ENCODE results near the gene TRAPPC5.

The TRAPPC5 gene

DNA sequence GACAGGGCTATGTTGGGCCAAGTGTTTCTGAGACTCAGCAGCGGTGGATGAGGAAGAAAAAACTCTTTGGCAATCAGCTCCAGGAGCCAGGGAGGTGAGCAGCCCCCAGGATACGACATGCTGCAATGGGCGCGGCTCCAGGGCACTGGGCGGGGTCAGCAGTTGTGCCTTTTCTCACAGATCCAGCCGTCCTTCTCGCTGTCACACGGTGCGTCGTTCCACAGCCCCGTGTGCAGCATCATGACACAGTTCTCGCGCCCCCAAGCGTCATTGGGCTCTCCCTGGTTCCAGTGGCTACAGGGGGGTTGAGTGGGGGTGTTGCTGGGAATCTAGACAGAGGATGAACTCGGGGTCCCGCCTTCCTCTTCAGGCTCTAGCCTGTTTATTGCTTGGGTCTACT, 48.6 kb downstream of the TRAPPC5 start:
- DNase-seq (ENCODE audit: extremely low spot score, insufficient read length, low read depth) = no peak
- FAIRE-seq = no peak

DNA sequence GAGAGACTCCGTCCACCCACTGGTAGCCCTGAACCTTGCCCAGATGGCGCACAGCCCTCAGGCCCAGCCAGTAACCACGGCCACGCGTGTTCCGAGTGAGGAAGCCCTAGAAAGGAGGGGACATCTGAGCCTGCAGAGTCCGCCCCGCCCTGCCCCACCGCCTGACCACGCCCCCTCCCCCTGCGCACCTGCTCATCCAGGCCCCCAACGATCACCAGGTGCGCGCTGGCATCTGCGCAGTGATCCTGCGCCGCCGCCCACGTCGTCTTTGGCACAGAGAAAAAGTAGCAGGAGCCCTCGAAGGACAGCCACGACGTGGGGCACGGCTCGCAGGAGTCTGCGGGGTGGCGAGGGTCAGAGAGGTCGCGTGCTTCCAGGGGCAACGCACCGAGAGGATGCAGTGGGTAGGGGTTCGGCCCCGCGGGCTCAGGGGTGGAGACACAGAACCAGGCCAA, 49.2 kb downstream of the TRAPPC5 start:
- DNase-seq (ENCODE audit: extremely low spot score, insufficient read length, low read depth) (no peak), FAIRE-seq (no peak)

DNA sequence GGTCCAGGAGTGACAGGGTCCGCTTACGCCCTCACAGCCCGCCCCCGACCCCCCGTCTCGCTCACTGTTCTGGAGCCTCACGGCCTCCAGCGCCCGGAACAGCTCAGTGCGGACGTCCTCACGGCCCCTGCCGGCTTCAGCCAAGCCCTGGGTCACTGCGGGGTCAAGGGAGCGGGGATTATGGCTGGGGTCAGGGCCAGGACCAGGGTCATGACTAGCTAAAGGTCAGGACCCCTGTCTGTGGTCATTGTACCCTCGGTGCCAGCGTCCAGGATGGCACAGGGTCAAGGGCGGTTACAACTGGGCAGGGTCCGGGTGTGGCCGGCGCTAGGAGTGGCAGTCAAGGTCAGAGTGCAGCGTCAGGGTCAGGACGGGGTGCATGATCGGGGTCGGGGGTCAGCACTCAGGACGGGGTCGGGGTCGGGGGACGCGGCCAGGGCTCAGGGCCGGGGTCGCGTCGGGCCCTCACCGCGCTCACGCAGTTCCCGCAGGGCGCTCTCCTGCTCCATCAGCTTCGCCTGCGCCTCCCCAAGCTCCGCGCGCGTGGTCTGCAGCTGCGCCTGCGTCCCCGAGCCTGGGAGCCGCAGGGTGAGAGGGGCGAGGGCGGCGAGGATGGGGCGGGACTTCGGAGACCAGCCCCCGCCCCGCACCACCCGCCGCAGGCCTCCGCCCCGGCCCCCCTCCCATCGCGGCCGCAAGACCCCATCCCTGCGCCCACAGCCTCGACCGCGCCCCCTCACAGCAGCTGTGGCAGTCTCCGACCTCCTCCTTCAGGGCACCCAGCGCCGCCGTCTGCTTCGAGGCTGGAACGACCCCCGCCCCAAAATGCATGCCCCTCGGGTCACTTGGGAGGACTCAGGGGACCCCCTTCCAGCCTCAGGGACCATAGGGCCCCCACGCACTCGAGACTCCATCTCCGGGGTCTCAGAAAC, 49.9 kb downstream of the TRAPPC5 start:
- FAIRE-seq (no peak), DNase-seq (ENCODE audit: extremely low spot score, insufficient read length, low read depth) (no peak)

DNA sequence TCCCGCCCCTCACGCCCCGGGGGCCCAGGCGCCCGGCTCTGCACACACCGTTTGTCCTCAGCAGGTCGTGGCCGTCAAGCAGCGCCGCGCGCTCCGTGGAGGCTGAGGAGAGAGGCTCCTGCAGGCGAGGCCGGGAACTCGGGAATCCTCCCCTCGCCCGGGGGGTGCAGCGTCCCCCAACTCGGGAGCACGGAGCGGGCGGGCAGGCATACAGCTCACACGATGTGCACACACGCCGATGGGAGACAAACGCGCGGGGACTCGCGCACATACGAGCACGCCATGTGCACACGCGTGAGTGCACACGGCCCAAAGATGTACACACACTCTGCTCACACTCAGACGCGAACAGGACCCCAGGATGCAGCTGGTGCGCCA, 50.6 kb downstream of the TRAPPC5 start:
- FAIRE-seq = no peak
- no peak for DNase-seq (ENCODE audit: extremely low spot score, insufficient read length, low read depth)

DNA sequence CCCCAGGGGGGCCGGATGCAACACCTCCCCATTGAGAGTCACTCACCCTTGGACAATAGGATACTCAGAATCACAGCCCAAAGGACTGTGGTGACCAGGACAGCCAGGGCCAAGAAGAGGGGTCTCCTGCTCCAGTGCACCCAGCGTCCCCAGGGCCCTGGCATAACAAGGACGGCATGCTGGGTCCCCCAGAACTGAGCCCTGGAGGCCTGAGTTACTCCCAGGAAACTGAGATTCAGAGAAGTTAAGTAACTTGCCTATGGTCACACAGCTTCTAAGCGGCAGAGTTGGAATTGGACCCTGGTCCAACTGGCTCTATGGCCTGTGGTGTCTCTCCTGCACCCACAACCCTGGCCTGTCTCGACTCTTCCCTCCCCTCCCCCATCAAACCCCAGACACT, 51.0 kb downstream of the TRAPPC5 start:
- FAIRE-seq = no peak
- no peak for DNase-seq (ENCODE audit: extremely low spot score, insufficient read length, low read depth)

DNA sequence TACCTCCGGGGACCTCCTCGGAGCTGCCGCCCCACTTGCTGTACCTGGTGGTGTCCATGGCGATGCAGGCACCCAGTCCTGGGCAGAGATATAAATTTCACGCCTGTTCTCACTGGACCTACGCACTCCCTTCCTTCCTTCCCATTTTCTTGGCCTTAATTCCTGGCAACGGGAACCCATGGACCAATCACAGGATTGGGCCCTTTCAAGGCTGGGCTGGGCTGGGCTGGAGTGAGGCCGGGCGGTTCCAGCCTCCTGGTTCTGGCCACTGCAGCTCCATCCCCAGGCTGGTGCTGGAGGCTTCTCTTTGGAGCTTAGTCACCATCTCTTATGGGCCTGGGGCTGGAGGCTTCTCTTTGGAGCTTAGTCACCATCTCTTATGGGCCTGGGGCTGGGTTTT, 51.4 kb downstream of the TRAPPC5 start, which contains the start of gene CLEC4G:
CLEC4G (minus strand) TSS at position 66 of the 400 bp plus-strand sequence; CDS start at position 58, 8 bp downstream.
- DNase-seq (ENCODE audit: extremely low spot score, insufficient read length, low read depth) (no peak), FAIRE-seq (no peak)

DNA sequence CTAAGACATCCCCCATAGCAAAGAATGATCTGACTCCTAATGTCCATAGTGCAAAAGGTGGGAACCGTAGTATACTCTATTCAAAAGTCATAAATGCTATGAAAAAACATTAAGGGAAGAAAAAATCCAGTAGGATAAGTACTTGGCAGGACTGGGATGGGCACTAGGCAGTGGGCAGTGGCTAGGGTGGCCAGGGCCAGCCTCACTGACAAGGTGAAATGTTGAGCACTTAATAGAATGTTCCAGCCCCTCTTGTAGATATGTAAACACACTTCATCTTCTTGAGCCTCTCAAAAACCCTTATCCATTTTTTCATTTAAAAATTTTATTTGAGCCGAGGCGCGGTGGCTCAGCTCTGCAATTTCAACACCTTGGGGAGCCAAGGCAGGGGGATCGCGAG, 52.7 kb downstream of the TRAPPC5 start:
- DNase-seq (ENCODE audit: extremely low spot score, insufficient read length, low read depth) = no peak
- no peak for FAIRE-seq

DNA sequence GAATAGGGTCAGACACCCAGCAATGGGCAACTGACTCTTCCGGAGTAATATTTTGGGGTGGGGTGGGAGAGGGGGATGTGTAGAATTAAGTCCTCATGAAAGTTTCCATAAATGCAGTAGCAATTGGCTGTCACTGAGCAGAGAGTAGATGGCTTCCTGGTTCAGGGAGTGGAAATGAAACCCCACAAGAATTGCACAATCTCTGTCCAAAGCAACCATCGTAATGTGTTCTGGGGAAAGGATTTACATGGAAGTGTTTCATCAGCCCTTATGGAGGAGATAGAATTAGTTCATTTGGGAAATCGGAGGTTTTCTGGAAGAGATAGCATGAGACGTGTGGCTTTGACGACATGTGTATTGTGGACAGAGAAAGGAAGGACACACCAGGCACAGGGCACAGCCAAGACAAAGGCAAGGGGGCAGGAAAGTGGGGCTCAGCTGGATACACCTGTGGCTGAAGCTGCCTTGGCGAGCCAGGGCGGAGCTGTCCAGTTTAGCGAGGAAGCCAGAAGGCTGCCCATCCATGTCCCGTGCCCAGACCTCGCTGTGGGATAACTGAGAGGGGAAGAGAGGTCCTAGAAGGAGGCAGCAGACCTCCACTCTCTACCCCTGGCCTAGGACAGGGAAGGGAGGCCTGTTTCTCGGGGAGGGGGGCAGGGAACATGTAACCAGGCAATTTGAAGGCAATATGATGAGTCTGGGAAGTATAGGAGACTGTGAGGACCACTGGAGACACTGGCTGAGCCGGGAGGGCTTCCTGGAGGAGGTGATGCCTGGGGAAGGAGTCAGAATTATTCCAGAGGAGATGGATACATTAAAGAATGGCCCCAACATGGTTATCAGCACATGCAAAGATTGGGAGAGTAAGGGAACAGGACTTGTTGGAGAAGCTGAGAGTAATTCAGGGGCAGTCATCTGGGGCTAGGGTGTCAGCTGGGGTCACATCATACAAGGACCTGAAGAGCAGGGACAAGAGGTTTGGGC, 53.9 kb downstream of the TRAPPC5 start:
- no peak for DNase-seq (ENCODE audit: extremely low spot score, insufficient read length, low read depth)
- no peak for FAIRE-seq

DNA sequence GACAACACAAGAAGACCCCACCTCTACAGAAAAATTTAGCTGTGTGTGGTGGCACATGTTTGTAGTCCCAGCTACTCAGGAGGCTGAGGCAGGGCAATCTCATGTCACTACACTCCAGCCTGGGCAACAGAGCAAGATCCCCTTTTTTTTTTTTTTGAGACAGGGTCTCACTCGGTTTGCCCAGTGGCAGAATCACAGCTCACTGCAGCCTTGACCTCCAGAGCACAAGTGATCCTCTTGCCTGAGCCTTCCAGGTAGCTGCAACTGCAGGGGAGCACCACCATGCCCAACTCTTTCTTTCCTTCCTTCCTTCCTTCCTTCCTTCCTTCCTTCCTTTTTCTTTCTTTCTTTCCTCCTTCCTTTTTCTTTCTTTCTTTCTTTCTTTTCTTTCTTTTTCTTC, 55.5 kb downstream of the TRAPPC5 start:
- no peak for DNase-seq (ENCODE audit: extremely low spot score, insufficient read length, low read depth)
- FAIRE-seq = no peak

DNA sequence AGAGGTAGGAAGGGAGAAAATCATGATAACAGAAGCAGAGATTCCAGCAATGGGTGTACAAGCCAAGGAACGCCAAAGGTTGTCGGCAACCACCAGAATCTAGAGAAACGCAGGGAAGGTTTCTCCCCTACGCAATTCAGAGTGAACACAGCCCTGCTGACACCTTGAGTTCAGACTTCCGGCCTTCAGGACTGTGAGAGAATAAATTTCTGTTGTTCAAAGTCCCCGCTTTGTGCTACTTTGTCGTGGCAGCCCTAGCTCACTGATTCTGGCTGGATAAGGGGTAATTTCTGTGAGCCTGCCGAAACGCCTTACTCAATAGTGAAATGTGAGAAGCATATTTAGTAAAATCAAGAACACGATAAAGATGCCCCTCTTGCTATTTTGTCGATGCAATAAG, 56.6 kb downstream of the TRAPPC5 start:
- FAIRE-seq (no peak), DNase-seq (ENCODE audit: extremely low spot score, insufficient read length, low read depth) (no peak)
